OCI-LY3 (cell line): ENCODE results near the gene CLEC18A.
"Not testable (repeated sequence)": the region's sequence is repeated elsewhere in the genome, so short reads cannot be mapped to it uniquely, and the experiment has no call there.

Experiments used
- CTCF ChIP-seq: fragments of 200-600, 300-600 bp; sonication (generic); IDR thresholded peaks from 2 replicates; pipeline ENCODE4 v1.5.1; 2014; ENCODE audit warnings: antibody characterized with exemption, low read length, low read depth
- EZH2phosphoT487 ChIP-seq: fragments of 200-600 bp; shearing (Covaris generic); IDR thresholded peaks from 2 replicates; pipeline ENCODE4 v1.6.1; 2018; ENCODE audit warnings: antibody characterized with exemption, mixed run types, low read depth

DNA sequence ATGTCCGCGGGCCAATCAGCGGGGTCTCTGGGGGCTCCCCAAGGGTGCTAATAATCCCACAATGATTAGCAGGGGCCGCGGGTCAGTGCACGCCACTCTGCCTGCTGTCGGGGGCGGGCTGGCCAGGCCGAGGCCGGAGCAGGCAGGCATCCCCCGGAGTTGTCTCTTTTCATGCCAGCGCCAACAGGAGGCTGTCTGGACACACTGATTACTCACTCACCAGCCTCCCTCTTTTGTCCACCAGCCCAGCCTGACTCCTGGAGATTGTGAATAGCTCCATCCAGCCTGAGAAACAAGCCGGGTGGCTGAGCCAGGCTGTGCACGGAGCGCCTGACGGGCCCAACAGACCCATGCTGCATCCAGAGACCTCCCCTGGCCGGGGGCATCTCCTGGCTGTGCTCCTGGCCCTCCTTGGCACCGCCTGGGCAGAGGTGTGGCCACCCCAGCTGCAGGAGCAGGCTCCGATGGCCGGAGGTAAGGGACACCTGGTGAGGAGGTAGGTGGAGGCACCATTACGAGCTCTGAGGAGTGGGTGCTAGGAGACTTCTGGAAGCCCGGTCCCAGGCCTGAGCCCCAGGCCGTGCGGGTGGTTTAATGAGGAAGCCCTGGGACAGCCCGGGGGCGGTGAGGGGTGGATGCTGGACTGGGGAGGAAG lies at the start of gene CLEC18A:
- TF ChIP-seq CTCF, EZH2phosphoT487: not testable (repeated sequence)
